ENCODE data around the gene SH3BGRL. TPM values are rescaled to one million over a fixed set of nuclear protein-coding genes. Genes with fewer than 3 reads are reported as not detected.
"Not testable (repeated sequence)": the region's sequence is repeated elsewhere in the genome, so short reads cannot be mapped to it uniquely, and the experiment has no call there.

Gene SH3BGRL
- total and polyA plus RNA-seq, 12 donors = 59.5 to 201 (median 135) TPM

DNA sequence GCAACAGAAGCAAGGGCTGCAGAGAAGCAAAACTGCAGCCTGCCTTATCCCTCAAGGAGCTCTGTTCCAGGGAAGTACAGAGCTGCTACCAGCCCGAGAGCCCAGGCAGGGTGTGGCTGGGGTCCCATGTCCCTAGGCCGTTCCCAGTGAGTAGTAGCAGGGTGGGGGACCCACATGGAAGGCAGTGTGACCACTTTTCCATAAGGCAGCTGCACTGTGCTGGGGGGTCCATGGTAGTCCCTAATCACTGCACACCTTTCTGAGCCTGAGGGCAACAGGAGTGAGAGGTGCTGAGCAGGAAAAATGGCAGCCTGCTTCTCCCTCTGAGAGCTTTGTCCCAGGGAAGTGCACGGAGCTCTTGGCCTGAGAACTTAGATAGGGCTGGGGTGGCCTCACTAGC is 135.9 kb downstream of the SH3BGRL start:
- Histone ChIP-seq H3K27me3 (no peaks in the 10 kb centered on the region), H3K9me3 (replicated peaks in 1 of 3) (no peaks in the 10 kb centered on the region), H3K4me3 (no peak overlapping the region), H3K36me3 (replicated peaks in 1 of 2) (no peaks in the 10 kb centered on the region), H3K27ac (no peak overlapping the region), H3K4me1 (replicated peaks in 1 of 2) (no peaks in the 10 kb centered on the region)
- WGBS, 4 donors = 67 to 97% (median 82%) methylated on average over 1 to 3 of the region's 3 CpGs; no CpG with 5 or more reads in 1 of the 4 donors
- no peak for DNase-seq
- intact Hi-C loops (cut with DNase I) = no loop called here
- TF ChIP-seq POLR2A (IDR thresholded peaks at IDR 0.05) = no peak
- TF ChIP-seq, protein P1, sequence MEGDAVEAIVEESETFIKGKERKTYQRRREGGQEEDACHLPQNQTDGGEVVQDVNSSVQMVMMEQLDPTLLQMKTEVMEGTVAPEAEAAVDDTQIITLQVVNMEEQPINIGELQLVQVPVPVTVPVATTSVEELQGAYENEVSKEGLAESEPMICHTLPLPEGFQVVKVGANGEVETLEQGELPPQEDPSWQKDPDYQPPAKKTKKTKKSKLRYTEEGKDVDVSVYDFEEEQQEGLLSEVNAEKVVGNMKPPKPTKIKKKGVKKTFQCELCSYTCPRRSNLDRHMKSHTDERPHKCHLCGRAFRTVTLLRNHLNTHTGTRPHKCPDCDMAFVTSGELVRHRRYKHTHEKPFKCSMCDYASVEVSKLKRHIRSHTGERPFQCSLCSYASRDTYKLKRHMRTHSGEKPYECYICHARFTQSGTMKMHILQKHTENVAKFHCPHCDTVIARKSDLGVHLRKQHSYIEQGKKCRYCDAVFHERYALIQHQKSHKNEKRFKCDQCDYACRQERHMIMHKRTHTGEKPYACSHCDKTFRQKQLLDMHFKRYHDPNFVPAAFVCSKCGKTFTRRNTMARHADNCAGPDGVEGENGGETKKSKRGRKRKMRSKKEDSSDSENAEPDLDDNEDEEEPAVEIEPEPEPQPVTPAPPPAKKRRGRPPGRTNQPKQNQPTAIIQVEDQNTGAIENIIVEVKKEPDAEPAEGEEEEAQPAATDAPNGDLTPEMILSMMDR (IDR thresholded peaks at IDR 0.05) = no peak

DNA sequence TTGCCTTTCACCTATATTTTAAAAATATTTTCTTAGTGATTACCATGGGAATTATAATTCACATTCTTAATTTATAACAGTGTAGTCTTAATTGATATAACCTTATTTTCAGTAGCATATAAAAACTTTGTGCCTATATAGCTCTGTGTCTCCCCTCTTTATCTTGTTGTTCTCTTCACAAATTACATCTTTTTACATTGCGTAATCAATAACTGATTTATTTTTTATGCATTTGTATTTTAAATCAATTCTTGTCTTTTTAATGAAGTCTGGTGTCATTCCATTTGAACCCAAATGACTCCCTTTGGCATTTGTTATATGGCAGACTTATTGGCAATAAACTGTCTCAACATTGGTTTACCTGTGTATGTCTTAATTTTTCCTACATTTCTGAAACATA is 137.0 kb downstream of the SH3BGRL start:
- H3K9me3 ChIP-seq (replicated peaks in 1 of 3) = no peaks in the 10 kb centered on the region
- H3K27ac ChIP-seq = no peak overlapping the region
- TF ChIP-seq, protein P1 (IDR thresholded peaks at IDR 0.05) = no peak
- TF ChIP-seq POLR2A (IDR thresholded peaks at IDR 0.05) = no peak
- H3K4me3 ChIP-seq = no peak overlapping the region
- no peaks in the 10 kb centered on the region for H3K27me3 ChIP-seq
- WGBS, 4 donors = 77 to 96% (median 93%) methylated on average over 1 of the region's 1 CpG
- intact Hi-C loops (cut with DNase I) = no loop called here
- no peaks in the 10 kb centered on the region for H3K4me1 ChIP-seq (replicated peaks in 1 of 2)
- no peak for DNase-seq
- no peaks in the 10 kb centered on the region for H3K36me3 ChIP-seq (replicated peaks in 1 of 2)

DNA sequence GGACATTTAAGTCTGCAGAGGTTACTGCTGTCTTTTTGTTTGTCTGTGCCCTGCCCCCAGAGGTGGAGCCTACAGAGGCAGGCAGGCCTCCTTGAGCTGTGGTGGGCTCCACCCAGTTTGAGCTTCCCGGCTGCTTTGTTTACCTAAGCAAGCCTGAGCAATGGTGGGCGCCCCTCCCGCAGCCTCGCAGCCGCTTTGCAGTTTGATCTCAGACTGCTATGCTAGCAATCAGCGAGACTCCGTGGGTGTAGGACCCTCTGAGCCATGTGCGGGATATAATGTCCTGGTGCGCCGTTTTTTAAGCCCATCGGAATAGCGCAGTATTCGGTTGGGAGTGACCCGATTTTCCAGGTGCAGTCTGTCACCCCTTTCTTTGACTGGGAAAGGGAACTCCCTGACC is 143.4 kb downstream of the SH3BGRL start:
- 84 to 99% (median 91%) methylated on average over 9 to 14 of the region's 14 CpGs; no CpG with 5 or more reads in 1 of the 4 donors for WGBS, 4 donors

More for the DNA sequence above, 143.4 kb downstream of the SH3BGRL start:
- H3K4me3 ChIP-seq; H3K27me3 ChIP-seq; H3K36me3 ChIP-seq (replicated peaks in 1 of 2); H3K4me1 ChIP-seq (replicated peaks in 1 of 2); DNase-seq; H3K27ac ChIP-seq; intact Hi-C loops (cut with DNase I); H3K9me3 ChIP-seq (replicated peaks in 1 of 3): not testable (repeated sequence)

Other genes starting within 250 kb of the SH3BGRL start
- 10 to 100 TPM in 1 of 9 donors, 1 to 10 TPM in 7, under 1 TPM in 1; 0.42 to 11.3 (median 4.6) TPM for gene HMGN5, start 189 bp upstream of the SH3BGRL start, total RNA-seq
- 10 to 100 TPM; 25.7 to 73.7 (median 33.9) TPM for gene HMGN5, start 189 bp upstream of the SH3BGRL start, polyA plus RNA-seq

Data from adrenal gland (tissue), 12 donors.